HTERT RPE-1 (cell line): ENCODE measurements around the gene SURF6.
"Not testable (repeated sequence)": the region's sequence is repeated elsewhere in the genome, so short reads cannot be mapped to it uniquely, and the experiment has no call there.

ENCODE experiments used
- in situ Hi-C: fragments of 300-500 bp; cut with MboI; formaldehyde crosslinking; loops from 4 replicates; pipeline ENCODE4 v1.14.3; 2020; ENCODE audit warnings: low sequenced_read_pairs

SURF6 gene

GRCh38 chr9:133348718-133349573 is 13.0 kb upstream of the SURF6 start:
- in situ Hi-C loops, result no loop called here

GRCh38 chr9:133347985-133348717 is 12.2 kb upstream of the SURF6 start, which contains the start of the genes MED22 and RPL7A:
TSS of gene MED22 (minus strand) at chr9:133348131. CDS start at chr9:133346662, 1,469 bp downstream.
TSS of gene RPL7A (plus strand) at chr9:133348218. CDS start at chr9:133348244, 26 bp downstream.
- in situ Hi-C loops, result no loop called here

- in situ Hi-C loops, result no loop called here
Observed at GRCh38 chr9:133347515-133347984, 11.6 kb upstream of the SURF6 start.

GRCh38 chr9:133346021-133346785 is 10.2 kb upstream of the SURF6 start:
- in situ Hi-C loops, result no loop called here

GRCh38 chr9:133345596-133345995 is 9.6 kb upstream of the SURF6 start:
- in situ Hi-C loops, result no loop called here

- in situ Hi-C loops, result no loop called here
Observed at GRCh38 chr9:133344979-133345378, 9.0 kb upstream of the SURF6 start.

GRCh38 chr9:133344071-133344470 is 8.1 kb upstream of the SURF6 start:
- in situ Hi-C loops, result no loop called here

GRCh38 chr9:133342570-133342969 is 6.6 kb upstream of the SURF6 start:
- in situ Hi-C loops, result no loop called here

GRCh38 chr9:133342069-133342406 is 6.0 kb upstream of the SURF6 start:
- in situ Hi-C loops, result no loop called here

- in situ Hi-C loops, result no loop called here
Observed at GRCh38 chr9:133341369-133342068, 5.5 kb upstream of the SURF6 start.

GRCh38 chr9:133340916-133341315 is 4.9 kb upstream of the SURF6 start:
- in situ Hi-C loops, result no loop called here

GRCh38 chr9:133340256-133340655 is 4.3 kb upstream of the SURF6 start:
- in situ Hi-C loops, result no loop called here

GRCh38 chr9:133339641-133340040 is 3.7 kb upstream of the SURF6 start:
- in situ Hi-C loops, result no loop called here

GRCh38 chr9:133334888-133335287 is 1.1 kb downstream of the SURF6 start:
- in situ Hi-C loops, result not testable (repeated sequence)

- in situ Hi-C loops, result no loop called here
Observed at GRCh38 chr9:133334161-133334560, 1.8 kb downstream of the SURF6 start.

- in situ Hi-C loops, result no loop called here
Observed at GRCh38 chr9:133333566-133333965, 2.4 kb downstream of the SURF6 start.

GRCh38 chr9:133333011-133333410 is 3.0 kb downstream of the SURF6 start:
- in situ Hi-C loops, result no loop called here

GRCh38 chr9:133332381-133332730 is 3.6 kb downstream of the SURF6 start:
- in situ Hi-C loops, result no loop called here

GRCh38 chr9:133331641-133332380 is 4.2 kb downstream of the SURF6 start:
- in situ Hi-C loops, result no loop called here

GRCh38 chr9:133331221-133331620 is 4.8 kb downstream of the SURF6 start:
- in situ Hi-C loops, result no loop called here
